Measurements from ENCODE around the gene BRD3. TPM values are rescaled to one million over a fixed set of nuclear protein-coding genes. Genes with fewer than 3 reads are reported as not detected.

BRD3 gene
- total RNA-seq, 1 experiment from 2014 or later: 47.3 TPM

DNA sequence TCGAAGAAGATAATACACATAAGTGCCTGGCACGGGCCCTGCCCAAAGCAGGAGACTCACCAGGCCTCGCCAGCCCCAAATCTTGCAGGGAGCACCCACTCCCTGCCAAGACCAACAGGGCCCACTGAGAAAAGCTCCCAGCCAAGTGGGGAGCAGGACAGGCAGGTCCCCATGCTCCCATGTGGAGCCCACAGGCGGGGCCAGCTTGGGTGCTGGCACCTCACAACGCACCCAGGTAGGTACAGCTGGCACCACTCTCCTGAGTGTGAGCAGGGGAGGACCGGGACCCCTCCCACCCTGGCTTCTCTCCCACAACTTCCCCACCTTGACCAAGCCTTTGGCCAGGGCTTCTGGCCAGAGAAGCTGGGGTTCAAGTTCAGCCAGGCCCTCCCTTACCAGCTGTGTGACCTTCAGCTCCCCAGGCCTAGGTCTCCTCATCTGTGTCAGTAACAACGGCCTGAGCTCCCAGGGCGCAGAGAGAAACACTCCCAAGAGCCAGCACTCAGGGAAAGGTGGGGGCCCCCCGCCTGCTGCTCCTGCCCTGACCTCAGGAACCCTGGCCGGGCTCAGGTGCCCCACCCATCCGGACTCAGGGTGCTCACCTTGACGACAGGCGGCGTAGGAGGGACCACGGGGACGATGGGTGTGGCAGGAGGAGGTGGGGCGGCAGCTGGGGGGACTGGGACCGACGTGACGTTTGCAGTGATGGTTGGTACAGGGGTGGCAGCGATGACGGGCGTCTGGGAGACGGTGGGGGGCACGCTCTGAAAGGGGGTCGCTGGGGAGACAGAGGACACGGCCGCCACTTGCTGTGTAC, 17.8 kb downstream of the BRD3 start:
- Histone ChIP-seq H3F3A (ENCODE audit: insufficient read depth, low read depth) (no peaks in the 10 kb centered on the region), H3K27ac (no peak overlapping the region), H3K9me2 (ENCODE audit: insufficient read depth) (no peaks in the 10 kb centered on the region), H3K27me3 (ENCODE audit: insufficient read depth, low read depth) (no peaks in the 10 kb centered on the region), H3K4me2 (no peak overlapping the region), H3K4me1 (replicated peaks; ENCODE audit: insufficient read depth) (no peaks in the 10 kb centered on the region), H3K79me2 (ENCODE audit: low read depth) (0 out of 2 replicates have a peak, but pooled peaks cover 5% of the 10 kb centered on the region), H2AFZ (no peak overlapping the region), H4K20me1 (ENCODE audit: insufficient read depth) (peaks cover 24% of the 10 kb centered on the region), H3K9me3 (ENCODE audit: insufficient read depth, low read depth) (no peaks in the 10 kb centered on the region), H3K4me3 (no peak overlapping the region), H3K36me3 (ENCODE audit: low read depth) (no peaks in the 10 kb centered on the region)
- ChIA-PET POLR2A (ENCODE audit: unreplicated experiment) (no interaction called here), CTCF (no interaction called here)
- BruUV-seq (replicated peaks): no TSS peak
- DNase-seq: no peak
- TF ChIP-seq, protein P1, sequence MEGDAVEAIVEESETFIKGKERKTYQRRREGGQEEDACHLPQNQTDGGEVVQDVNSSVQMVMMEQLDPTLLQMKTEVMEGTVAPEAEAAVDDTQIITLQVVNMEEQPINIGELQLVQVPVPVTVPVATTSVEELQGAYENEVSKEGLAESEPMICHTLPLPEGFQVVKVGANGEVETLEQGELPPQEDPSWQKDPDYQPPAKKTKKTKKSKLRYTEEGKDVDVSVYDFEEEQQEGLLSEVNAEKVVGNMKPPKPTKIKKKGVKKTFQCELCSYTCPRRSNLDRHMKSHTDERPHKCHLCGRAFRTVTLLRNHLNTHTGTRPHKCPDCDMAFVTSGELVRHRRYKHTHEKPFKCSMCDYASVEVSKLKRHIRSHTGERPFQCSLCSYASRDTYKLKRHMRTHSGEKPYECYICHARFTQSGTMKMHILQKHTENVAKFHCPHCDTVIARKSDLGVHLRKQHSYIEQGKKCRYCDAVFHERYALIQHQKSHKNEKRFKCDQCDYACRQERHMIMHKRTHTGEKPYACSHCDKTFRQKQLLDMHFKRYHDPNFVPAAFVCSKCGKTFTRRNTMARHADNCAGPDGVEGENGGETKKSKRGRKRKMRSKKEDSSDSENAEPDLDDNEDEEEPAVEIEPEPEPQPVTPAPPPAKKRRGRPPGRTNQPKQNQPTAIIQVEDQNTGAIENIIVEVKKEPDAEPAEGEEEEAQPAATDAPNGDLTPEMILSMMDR (conservative IDR thresholded peaks at IDR 0.05): no peak
- no peak for TF ChIP-seq EZH2 (IDR thresholded peaks at IDR 0.05; ENCODE audit: low read depth)
- intact Hi-C loops (cut with micrococcal nuclease; ENCODE audit: unreplicated experiment): no loop called here

DNA sequence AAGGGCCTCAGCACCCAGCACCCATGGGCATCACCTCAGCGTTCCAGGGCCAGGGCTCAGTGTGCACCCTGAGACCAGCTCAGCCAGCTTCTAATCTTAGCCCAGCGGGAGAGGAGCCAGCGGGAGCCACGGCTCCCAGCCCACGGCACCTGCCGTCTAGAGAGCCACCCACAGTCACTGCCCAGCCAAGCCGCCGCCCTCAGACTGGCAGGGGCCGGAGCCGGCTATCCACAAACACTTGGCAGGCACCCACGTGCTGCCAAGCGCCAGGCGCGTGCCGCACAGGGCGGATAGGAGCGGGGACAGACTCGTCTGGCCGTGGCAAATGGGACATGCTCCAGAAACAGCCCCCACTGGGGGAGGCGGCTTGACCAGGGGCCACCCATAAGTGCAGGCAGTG, 18.6 kb downstream of the BRD3 start:
- H3K27me3 ChIP-seq (ENCODE audit: insufficient read depth, low read depth): no peaks in the 10 kb centered on the region
- H3K36me3 ChIP-seq (ENCODE audit: low read depth): no peaks in the 10 kb centered on the region
- intact Hi-C loops (cut with micrococcal nuclease; ENCODE audit: unreplicated experiment): no loop called here
- no peaks in the 10 kb centered on the region for H3F3A ChIP-seq (ENCODE audit: insufficient read depth, low read depth)
- H3K79me2 ChIP-seq (ENCODE audit: low read depth): no peaks in the 10 kb centered on the region
- no TSS peak for BruUV-seq (replicated peaks)
- no peaks in the 10 kb centered on the region for H3K9me2 ChIP-seq (ENCODE audit: insufficient read depth)
- H3K9me3 ChIP-seq (ENCODE audit: insufficient read depth, low read depth): no peaks in the 10 kb centered on the region
- DNase-seq: no peak
- no peak for TF ChIP-seq EZH2 (IDR thresholded peaks at IDR 0.05; ENCODE audit: low read depth)
- TF ChIP-seq, protein P1 (conservative IDR thresholded peaks at IDR 0.05): no peak
- ChIA-PET CTCF (no interaction called here), POLR2A (ENCODE audit: unreplicated experiment) (no interaction called here)
- no peak overlapping the region for H2AFZ ChIP-seq
- no peaks in the 10 kb centered on the region for H3K4me1 ChIP-seq (replicated peaks; ENCODE audit: insufficient read depth)
- H3K27ac ChIP-seq: no peak overlapping the region
- H3K4me2 ChIP-seq: no peak overlapping the region
- H3K4me3 ChIP-seq: no peak overlapping the region
- H4K20me1 ChIP-seq (ENCODE audit: insufficient read depth): peaks cover 21% of the 10 kb centered on the region

DNA sequence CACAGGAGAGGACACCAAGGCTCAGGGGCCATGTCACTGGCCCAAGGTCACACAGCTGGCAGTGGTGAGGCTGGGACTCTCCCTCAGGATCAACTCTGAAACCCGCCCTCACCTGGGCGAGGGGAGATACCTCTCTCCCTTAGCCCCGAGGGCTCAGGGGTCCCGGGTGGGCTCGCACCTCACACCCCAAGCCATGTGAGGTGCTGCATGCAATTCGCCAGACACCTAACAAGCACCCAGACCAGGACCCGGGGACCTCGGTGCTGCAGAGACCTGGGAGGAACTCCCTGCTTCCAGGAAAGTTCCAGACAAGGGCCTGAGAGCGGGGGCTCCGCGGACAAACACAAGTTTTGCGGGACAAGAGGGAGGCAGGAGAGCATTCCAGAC, 19.3 kb downstream of the BRD3 start:
- no peak for DNase-seq
- Histone ChIP-seq H3K9me2 (ENCODE audit: insufficient read depth) (no peaks in the 10 kb centered on the region), H3K4me3 (no peak overlapping the region), H2AFZ (no peak overlapping the region), H3K79me2 (ENCODE audit: low read depth) (no peaks in the 10 kb centered on the region), H3K4me2 (no peak overlapping the region), H3K27ac (no peak overlapping the region), H3K36me3 (ENCODE audit: low read depth) (no peaks in the 10 kb centered on the region), H4K20me1 (ENCODE audit: insufficient read depth) (peaks cover 15% of the 10 kb centered on the region), H3F3A (ENCODE audit: insufficient read depth, low read depth) (no peaks in the 10 kb centered on the region), H3K4me1 (replicated peaks; ENCODE audit: insufficient read depth) (no peaks in the 10 kb centered on the region), H3K27me3 (ENCODE audit: insufficient read depth, low read depth) (no peaks in the 10 kb centered on the region), H3K9me3 (ENCODE audit: insufficient read depth, low read depth) (no peaks in the 10 kb centered on the region)
- TF ChIP-seq EZH2 (IDR thresholded peaks at IDR 0.05; ENCODE audit: low read depth): no peak
- TF ChIP-seq, protein P1 (conservative IDR thresholded peaks at IDR 0.05): no peak
- intact Hi-C loops (cut with micrococcal nuclease; ENCODE audit: unreplicated experiment): no loop called here
- CTCF ChIA-PET: no interaction called here
- POLR2A ChIA-PET (ENCODE audit: unreplicated experiment): no interaction called here
- BruUV-seq (replicated peaks): no TSS peak
